ENCODE data around the gene TAF10. TPM values are rescaled to one million over a fixed set of nuclear protein-coding genes. Genes with fewer than 3 reads are reported as not detected.
A peak's percentile ranks its signal among the peaks of the same experiment; 100 is the strongest.

TAF10 gene
- total RNA-seq, 1 donor from 2014 or later: 52.5 TPM

- ATAC-seq (no peak), DNase-seq (ENCODE audit: low spot score) (no peak)
Measured at GRCh38 chr11:6625832-6626420, 13.9 kb upstream of the TAF10 start.

GRCh38 chr11:6625156-6625831 is 13.3 kb upstream of the TAF10 start:
- ATAC-seq (no peak), DNase-seq (ENCODE audit: low spot score) (no peak)

- DNase-seq (ENCODE audit: low spot score): no peak
- ATAC-seq: no peak
Measured at GRCh38 chr11:6623391-6624363, 11.7 kb upstream of the TAF10 start.

- ATAC-seq (no peak), DNase-seq (ENCODE audit: low spot score) (no peak)
Measured at GRCh38 chr11:6622261-6623171, 10.5 kb upstream of the TAF10 start.

DNA sequence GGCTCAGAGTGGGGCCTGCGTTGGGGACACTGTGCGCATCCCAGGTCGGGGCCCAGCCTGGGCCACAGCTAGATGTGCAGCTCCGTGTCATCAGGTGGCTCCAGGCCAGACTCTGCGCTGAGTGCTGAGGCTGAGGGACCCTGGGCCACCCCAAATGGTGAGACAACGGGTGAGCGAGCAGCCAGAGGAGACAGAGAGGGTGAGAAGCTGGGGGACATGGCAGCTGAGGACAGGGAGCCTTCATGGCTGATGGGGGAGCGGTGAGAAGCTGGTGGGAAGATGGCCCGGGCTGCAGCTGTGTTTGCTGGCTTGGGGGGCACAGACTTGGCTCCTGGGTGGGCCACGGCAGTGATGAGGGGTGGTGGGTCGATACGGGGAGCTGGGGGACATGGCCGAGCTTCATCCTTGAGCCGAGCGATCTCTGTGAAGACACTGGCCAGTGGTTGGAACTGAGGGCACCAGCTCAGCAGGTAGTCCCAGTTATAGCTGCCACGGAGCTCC is 9.7 kb upstream of the TAF10 start:
- DNase-seq (ENCODE audit: low spot score) (no peak), ATAC-seq (no peak)

GRCh38 chr11:6620636-6621035 is 8.6 kb upstream of the TAF10 start:
- no peak for ATAC-seq
- no peak for DNase-seq (ENCODE audit: low spot score)

- ATAC-seq (peak; percentile 97), DNase-seq (ENCODE audit: low spot score) (peak; percentile 92)
Measured at GRCh38 chr11:6619004-6619745, 7.2 kb upstream of the TAF10 start, which contains the start of gene TPP1. TSS of gene TPP1 (minus strand) at chr11:6619422. CDS start at chr11:6619400, 22 bp downstream.

DNA sequence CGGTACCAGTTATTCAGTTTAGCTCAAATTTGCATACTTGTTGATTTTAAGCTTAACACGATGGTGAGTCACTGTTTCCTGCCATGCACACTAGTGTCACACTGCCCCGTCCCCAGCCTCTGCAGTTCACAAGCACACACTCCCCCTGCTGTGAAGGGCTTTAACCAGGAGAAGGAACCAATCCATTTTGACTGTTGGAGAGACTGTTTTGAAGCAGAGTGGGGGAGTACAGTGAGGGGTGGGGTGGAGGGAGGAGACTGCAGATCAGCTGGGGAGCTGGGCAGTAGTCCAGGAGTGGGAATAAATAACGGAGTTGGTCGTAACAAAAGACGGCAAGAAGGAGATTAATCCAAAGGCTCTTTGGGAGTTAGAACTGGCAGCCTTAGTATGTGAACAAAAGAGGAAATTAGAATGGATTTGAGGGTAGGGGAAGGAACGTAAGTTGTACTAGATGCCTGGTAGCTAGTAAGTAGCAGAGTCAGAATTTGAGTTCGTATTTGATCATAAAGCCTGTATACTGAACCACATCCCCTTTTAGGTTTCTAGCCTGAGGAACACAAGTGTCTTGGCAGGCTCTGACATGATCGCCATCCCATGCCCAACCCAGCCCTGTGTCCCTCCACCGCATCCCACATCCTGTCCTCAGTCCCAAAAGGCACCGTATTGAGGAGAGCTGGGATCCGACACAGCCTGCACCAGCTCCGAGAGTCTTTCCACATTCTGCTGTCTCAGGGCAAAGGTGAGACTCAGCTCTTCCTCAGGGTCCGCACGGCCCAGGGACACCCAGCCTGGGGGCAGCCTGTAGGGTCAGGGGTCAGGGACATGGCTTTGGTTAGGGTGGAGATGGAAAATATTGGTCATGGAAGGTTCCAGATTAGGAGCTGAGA is 6.3 kb upstream of the TAF10 start:
- ATAC-seq: peak; percentile 15
- no peak for DNase-seq (ENCODE audit: low spot score)

DNA sequence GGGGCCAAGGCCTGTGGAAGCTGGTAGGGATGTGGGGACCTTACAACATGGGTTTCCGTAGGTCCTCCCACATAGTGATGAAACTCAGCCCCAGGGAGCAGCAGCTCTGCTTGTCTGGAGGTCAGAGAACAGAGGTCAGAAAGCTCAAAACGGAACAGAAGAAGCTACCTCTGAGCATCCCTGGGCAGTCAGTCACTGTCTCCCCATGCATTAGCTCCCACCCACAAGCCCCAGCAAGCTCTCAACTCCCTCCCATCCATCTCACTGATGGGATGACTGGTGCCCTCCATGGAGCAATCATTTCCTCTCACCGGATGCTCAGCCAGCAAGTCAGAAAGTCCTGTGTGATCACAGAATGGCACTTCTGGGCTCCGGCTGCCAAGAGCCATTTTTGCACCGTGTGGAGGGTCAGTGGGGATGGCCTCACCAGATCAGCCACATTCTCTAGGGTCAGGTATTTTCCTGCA is 5.3 kb upstream of the TAF10 start:
- no peak for ATAC-seq
- DNase-seq (ENCODE audit: low spot score): no peak

- ATAC-seq (no peak), DNase-seq (ENCODE audit: low spot score) (no peak)
Measured at GRCh38 chr11:6616596-6617250, 4.7 kb upstream of the TAF10 start.

GRCh38 chr11:6615882-6616585 is 4.0 kb upstream of the TAF10 start:
- ATAC-seq (no peak), DNase-seq (ENCODE audit: low spot score) (no peak)

DNA sequence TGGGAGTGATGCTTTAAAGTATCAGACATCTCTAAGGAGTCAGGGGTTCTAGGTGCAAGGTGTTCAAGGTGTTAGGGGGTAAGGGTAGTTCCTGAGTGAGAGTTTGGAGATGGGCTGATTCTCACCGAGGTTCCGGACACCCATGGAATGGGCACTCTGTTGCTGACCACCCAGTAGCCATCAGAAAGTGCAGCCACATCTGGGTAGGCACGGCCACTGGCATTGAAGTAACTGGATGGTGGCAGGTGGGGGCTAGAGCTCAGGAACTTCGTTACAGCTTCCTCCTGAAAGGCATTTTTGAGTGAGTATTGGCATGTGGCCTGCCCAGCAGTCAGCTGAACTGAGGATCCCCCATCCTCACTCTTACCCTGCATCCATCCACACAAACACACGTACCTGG is 3.0 kb upstream of the TAF10 start:
- ATAC-seq: no peak
- no peak for DNase-seq (ENCODE audit: low spot score)

DNA sequence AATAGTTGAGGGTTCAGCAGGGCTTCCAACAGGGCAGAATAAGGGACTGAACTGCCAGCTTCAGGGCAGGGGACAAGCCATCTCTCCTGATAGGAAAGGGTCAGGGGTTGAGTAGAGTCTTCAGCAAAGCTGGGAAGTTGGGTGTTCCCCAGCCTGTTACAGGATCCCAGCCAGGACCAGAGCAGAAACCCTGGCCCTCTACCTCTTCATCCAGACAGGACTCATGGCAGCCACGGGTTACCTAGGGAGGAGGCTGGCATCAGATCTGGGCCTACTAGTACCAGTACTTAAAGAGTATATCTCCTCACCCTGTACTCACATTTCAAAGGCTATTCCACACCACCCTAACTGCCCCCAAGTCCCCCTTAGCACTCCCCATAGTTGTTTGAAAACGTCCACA is 2.4 kb upstream of the TAF10 start:
- no peak for DNase-seq (ENCODE audit: low spot score)
- ATAC-seq: no peak

GRCh38 chr11:6613496-6613895 is 1.5 kb upstream of the TAF10 start:
- ATAC-seq (no peak), DNase-seq (ENCODE audit: low spot score) (no peak)

GRCh38 chr11:6611963-6612212 is 128 bp downstream of the TAF10 start:
- no peak for DNase-seq (ENCODE audit: low spot score)
- no peak for ATAC-seq

GRCh38 chr11:6611092-6611962 is 689 bp downstream of the TAF10 start:
- ATAC-seq: peak; percentile 0
- no peak for DNase-seq (ENCODE audit: low spot score)

DNA sequence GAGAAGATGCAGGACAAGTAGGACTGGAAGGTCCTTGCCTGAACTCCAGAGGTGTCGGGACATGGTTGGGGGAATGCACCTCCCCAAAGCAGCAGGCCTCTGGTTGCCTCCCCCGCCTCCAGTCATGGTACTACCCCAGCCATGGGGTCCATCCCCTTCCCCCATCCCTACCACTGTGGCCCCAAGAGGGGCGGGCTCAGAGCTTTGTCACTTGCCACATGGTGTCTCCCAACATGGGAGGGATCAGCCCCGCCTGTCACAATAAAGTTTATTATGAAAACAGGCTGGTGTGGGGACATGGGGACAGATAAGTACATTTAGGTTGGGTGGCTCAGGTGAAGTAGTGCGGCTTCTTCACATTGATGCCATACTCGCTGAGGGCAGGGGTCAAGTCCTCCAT is 1.4 kb downstream of the TAF10 start:
- no peak for ATAC-seq
- DNase-seq (ENCODE audit: low spot score): no peak
